Measurements from ENCODE around the gene ACACA. TPM values are rescaled to one million over a fixed set of nuclear protein-coding genes. Genes with fewer than 3 reads are reported as not detected.

The ACACA gene
- total and polyA plus RNA-seq, 3 experiments from 2014 or later: 7.5 to 51.1 (median 41.3) TPM

GRCh38 chr17:37293770-37294169 lies 112.9 kb downstream of the ACACA start:
- Histone ChIP-seq H3K27me3 (ENCODE audit: insufficient read depth, low read length, poor library complexity, severe bottlenecking) (no peaks in the 10 kb centered on the region), H3K27ac (ENCODE audit: low read depth, low read length) (no peak overlapping the region), H3K4me1 (ENCODE audit: insufficient read depth, low read length) (no peaks in the 10 kb centered on the region), H3K4me3 (ENCODE audit: low read length) (no peak overlapping the region), H3K36me3 (ENCODE audit: insufficient read depth, low read length) (no peaks in the 10 kb centered on the region), H3K9me3 (ENCODE audit: low read length) (no peaks in the 10 kb centered on the region)
- Mint-ChIP-seq H3K4me3 (no peak overlapping the region), H3K27me3 (no peaks in the 10 kb centered on the region), H3K36me3 (peaks cover 0 to 6% (median 0%) of the 10 kb centered on the region in 3 donors), H3K9me3 (no peaks in the 10 kb centered on the region), H3K27ac (no peak overlapping the region), H3K4me1 (no peaks in the 10 kb centered on the region)
- no peak for DNase-seq
- ChIA-PET POLR2A (no interaction called here), CTCF (no interaction called here)

GRCh38 chr17:37292429-37293139 lies 114.1 kb downstream of the ACACA start:
- ChIA-PET POLR2A (no interaction called here), CTCF (no interaction called here)
- Histone ChIP-seq H3K27me3 (ENCODE audit: insufficient read depth, low read length, poor library complexity, severe bottlenecking) (no peaks in the 10 kb centered on the region), H3K4me1 (ENCODE audit: insufficient read depth, low read length) (no peaks in the 10 kb centered on the region), H3K9me3 (ENCODE audit: low read length) (no peaks in the 10 kb centered on the region), H3K36me3 (ENCODE audit: insufficient read depth, low read length) (no peaks in the 10 kb centered on the region), H3K4me3 (ENCODE audit: low read length) (no peak overlapping the region), H3K27ac (ENCODE audit: low read depth, low read length) (no peak overlapping the region)
- H3K27ac Mint-ChIP-seq: no peak overlapping the region
- no peak overlapping the region for H3K4me3 Mint-ChIP-seq
- H3K9me3 Mint-ChIP-seq: no peaks in the 10 kb centered on the region
- H3K27me3 Mint-ChIP-seq: no peaks in the 10 kb centered on the region
- no peak for DNase-seq
- no peaks in the 10 kb centered on the region for H3K4me1 Mint-ChIP-seq
- peaks cover 0 to 9% (median 3%) of the 10 kb centered on the region in 3 donors for H3K36me3 Mint-ChIP-seq

- H3K4me3 ChIP-seq (ENCODE audit: low read length): no peak overlapping the region
- no peak overlapping the region for H3K27ac ChIP-seq (ENCODE audit: low read depth, low read length)
- CTCF ChIA-PET: no interaction called here
- POLR2A ChIA-PET: no interaction called here
- Mint-ChIP-seq H3K4me3 (no peak overlapping the region), H3K4me1 (no peaks in the 10 kb centered on the region), H3K36me3 (peaks cover 0 to 9% (median 3%) of the 10 kb centered on the region in 3 donors), H3K9me3 (no peaks in the 10 kb centered on the region), H3K27ac (no peak overlapping the region), H3K27me3 (no peaks in the 10 kb centered on the region)
- H3K36me3 ChIP-seq (ENCODE audit: insufficient read depth, low read length): no peaks in the 10 kb centered on the region
- H3K4me1 ChIP-seq (ENCODE audit: insufficient read depth, low read length): no peaks in the 10 kb centered on the region
- H3K27me3 ChIP-seq (ENCODE audit: insufficient read depth, low read length, poor library complexity, severe bottlenecking): no peaks in the 10 kb centered on the region
- DNase-seq: no peak
- no peaks in the 10 kb centered on the region for H3K9me3 ChIP-seq (ENCODE audit: low read length)
Measured at GRCh38 chr17:37291351-37291750, 115.3 kb downstream of the ACACA start.

- Mint-ChIP-seq H3K4me1 (peaks cover 4 to 12% (median 10%) of the 10 kb centered on the region in 3 donors), H3K4me3 (no peak overlapping the region), H3K36me3 (peaks cover 8 to 22% (median 17%) of the 10 kb centered on the region in 3 donors), H3K9me3 (no peaks in the 10 kb centered on the region), H3K27ac (no peak overlapping the region), H3K27me3 (no peaks in the 10 kb centered on the region)
- H3K27ac ChIP-seq (ENCODE audit: low read depth, low read length): no peak overlapping the region
- no peak for DNase-seq
- no peak overlapping the region for H3K4me3 ChIP-seq (ENCODE audit: low read length)
- no peaks in the 10 kb centered on the region for H3K9me3 ChIP-seq (ENCODE audit: low read length)
- no peaks in the 10 kb centered on the region for H3K4me1 ChIP-seq (ENCODE audit: insufficient read depth, low read length)
- POLR2A ChIA-PET: no interaction called here
- no peaks in the 10 kb centered on the region for H3K27me3 ChIP-seq (ENCODE audit: insufficient read depth, low read length, poor library complexity, severe bottlenecking)
- CTCF ChIA-PET: no interaction called here
- H3K36me3 ChIP-seq (ENCODE audit: insufficient read depth, low read length): no peaks in the 10 kb centered on the region
Measured at GRCh38 chr17:37286430-37286829, 120.2 kb downstream of the ACACA start.

GRCh38 chr17:37284191-37284590 lies 122.4 kb downstream of the ACACA start:
- CTCF ChIA-PET: no interaction called here
- Histone ChIP-seq H3K27me3 (ENCODE audit: insufficient read depth, low read length, poor library complexity, severe bottlenecking) (no peaks in the 10 kb centered on the region), H3K4me1 (ENCODE audit: insufficient read depth, low read length) (no peaks in the 10 kb centered on the region), H3K36me3 (ENCODE audit: insufficient read depth, low read length) (no peaks in the 10 kb centered on the region), H3K4me3 (ENCODE audit: low read length) (no peak overlapping the region), H3K9me3 (ENCODE audit: low read length) (no peaks in the 10 kb centered on the region), H3K27ac (ENCODE audit: low read depth, low read length) (no peak overlapping the region)
- Mint-ChIP-seq H3K27ac (peak overlapping the region in 3 of 8 donors; percentile 19 to 72 (median 67)), H3K4me1 (peaks cover 4 to 12% (median 10%) of the 10 kb centered on the region in 3 donors), H3K9me3 (no peaks in the 10 kb centered on the region), H3K4me3 (no peak overlapping the region), H3K27me3 (no peaks in the 10 kb centered on the region), H3K36me3 (peaks cover 8 to 27% (median 20%) of the 10 kb centered on the region in 3 donors)
- POLR2A ChIA-PET: no interaction called here
- no peak for DNase-seq

- Histone ChIP-seq H3K4me3 (ENCODE audit: low read length) (no peak overlapping the region), H3K4me1 (ENCODE audit: insufficient read depth, low read length) (no peaks in the 10 kb centered on the region), H3K27me3 (ENCODE audit: insufficient read depth, low read length, poor library complexity, severe bottlenecking) (no peaks in the 10 kb centered on the region), H3K36me3 (ENCODE audit: insufficient read depth, low read length) (no peaks in the 10 kb centered on the region), H3K27ac (ENCODE audit: low read depth, low read length) (no peak overlapping the region), H3K9me3 (ENCODE audit: low read length) (no peaks in the 10 kb centered on the region)
- no peak for DNase-seq
- Mint-ChIP-seq H3K9me3 (no peaks in the 10 kb centered on the region), H3K4me1 (peaks cover 4 to 12% (median 10%) of the 10 kb centered on the region in 3 donors), H3K27ac (peak overlapping the region in 1 of 8 donors; percentile 77), H3K36me3 (peaks cover 8 to 27% (median 20%) of the 10 kb centered on the region in 3 donors), H3K27me3 (no peaks in the 10 kb centered on the region), H3K4me3 (no peak overlapping the region)
- ChIA-PET POLR2A (no interaction called here), CTCF (no interaction called here)
Measured at GRCh38 chr17:37283414-37283961, 123.1 kb downstream of the ACACA start.

- Mint-ChIP-seq H3K27me3 (no peaks in the 10 kb centered on the region), H3K36me3 (peaks cover 8 to 39% (median 27%) of the 10 kb centered on the region in 3 donors), H3K4me1 (peaks cover 4 to 12% (median 10%) of the 10 kb centered on the region in 3 donors), H3K9me3 (no peaks in the 10 kb centered on the region), H3K4me3 (no peak overlapping the region), H3K27ac (no peak overlapping the region)
- ChIA-PET CTCF (no interaction called here), POLR2A (no interaction called here)
- DNase-seq: no peak
- H3K27ac ChIP-seq (ENCODE audit: low read depth, low read length): no peak overlapping the region
- H3K36me3 ChIP-seq (ENCODE audit: insufficient read depth, low read length): no peaks in the 10 kb centered on the region
- no peak overlapping the region for H3K4me3 ChIP-seq (ENCODE audit: low read length)
- H3K27me3 ChIP-seq (ENCODE audit: insufficient read depth, low read length, poor library complexity, severe bottlenecking): no peaks in the 10 kb centered on the region
- no peaks in the 10 kb centered on the region for H3K4me1 ChIP-seq (ENCODE audit: insufficient read depth, low read length)
- H3K9me3 ChIP-seq (ENCODE audit: low read length): no peaks in the 10 kb centered on the region
Measured at GRCh38 chr17:37280841-37281240, 125.8 kb downstream of the ACACA start.

- ChIA-PET POLR2A (no interaction called here), CTCF (no interaction called here)
- H3K27ac Mint-ChIP-seq: peak overlapping the region in 1 of 8 donors; percentile 61
- DNase-seq: no peak
- Histone ChIP-seq H3K9me3 (ENCODE audit: low read length) (no peaks in the 10 kb centered on the region), H3K36me3 (ENCODE audit: insufficient read depth, low read length) (no peaks in the 10 kb centered on the region), H3K4me1 (ENCODE audit: insufficient read depth, low read length) (no peaks in the 10 kb centered on the region), H3K4me3 (ENCODE audit: low read length) (no peak overlapping the region), H3K27ac (ENCODE audit: low read depth, low read length) (no peak overlapping the region), H3K27me3 (ENCODE audit: insufficient read depth, low read length, poor library complexity, severe bottlenecking) (no peaks in the 10 kb centered on the region)
- H3K9me3 Mint-ChIP-seq: no peaks in the 10 kb centered on the region
- no peak overlapping the region for H3K4me3 Mint-ChIP-seq
- peaks cover 8 to 53% (median 35%) of the 10 kb centered on the region in 3 donors for H3K36me3 Mint-ChIP-seq
- H3K4me1 Mint-ChIP-seq: no peaks in the 10 kb centered on the region
- H3K27me3 Mint-ChIP-seq: no peaks in the 10 kb centered on the region
Measured at GRCh38 chr17:37278247-37278894, 128.3 kb downstream of the ACACA start.

Data from CD8-positive, alpha-beta memory T cell (primary cell).